Glomerular visceral epithelial cell (primary cell): ENCODE results near the gene VILL.
"Not testable (repeated sequence)": the region's sequence is repeated elsewhere in the genome, so short reads cannot be mapped to it uniquely, and the experiment has no call there.

Experiments
- DNase-seq: peaks from one replicate; pipeline ENCODE4 v3.0.0-alpha.2; 2016; ENCODE audit errors: extremely low spot score

Gene VILL

DNA sequence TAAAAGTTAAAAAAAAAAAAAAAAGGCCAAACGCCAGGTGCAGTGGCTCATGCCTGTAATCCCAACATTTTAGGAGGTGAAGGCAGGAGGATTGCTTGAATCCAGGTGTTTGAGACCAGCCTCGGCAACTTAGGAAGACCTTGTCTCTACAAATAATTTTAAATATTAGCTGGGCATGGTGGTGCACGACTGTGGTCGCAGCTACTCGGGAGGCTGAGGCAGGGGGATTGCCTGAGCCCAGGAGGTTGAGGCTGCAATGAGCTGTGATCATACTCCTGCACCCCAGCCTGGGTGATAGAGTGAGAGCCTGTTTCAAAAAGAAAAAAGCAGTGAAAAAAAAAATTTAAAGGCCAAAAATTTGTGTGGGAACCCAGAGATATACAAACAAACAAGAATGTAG is 45.7 kb downstream of the VILL start:
- DNase-seq: no peak

DNA sequence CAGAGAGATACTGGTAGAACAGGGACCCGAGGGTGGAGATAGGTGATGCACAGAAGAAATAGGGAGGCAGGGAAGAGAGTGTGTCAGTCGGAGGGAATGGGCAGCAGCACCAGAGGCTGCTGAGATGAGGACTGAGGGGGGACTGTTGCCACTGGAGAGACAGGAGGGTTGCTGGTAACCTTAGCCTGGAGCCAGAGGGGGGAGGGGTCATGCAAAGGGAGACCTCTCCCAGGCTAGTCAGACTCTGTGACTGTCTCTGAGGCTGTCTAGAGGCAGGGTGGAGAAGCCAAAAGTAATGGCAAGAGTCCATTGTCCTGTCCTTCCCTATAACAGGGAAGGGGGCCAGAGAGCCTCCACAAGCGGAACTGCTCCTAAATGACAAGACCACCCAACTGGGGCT is 46.3 kb downstream of the VILL start:
- DNase-seq: no peak

GRCh38 chr3:38038447-38038911 is 47.9 kb downstream of the VILL start:
- DNase-seq: no peak

GRCh38 chr3:38039101-38039898 is 48.7 kb downstream of the VILL start, which contains the start of gene DLEC1:
Gene DLEC1 (plus strand): TSS chr3:38039208. CDS start chr3:38039226, 18 bp downstream.
- no peak for DNase-seq

DNA sequence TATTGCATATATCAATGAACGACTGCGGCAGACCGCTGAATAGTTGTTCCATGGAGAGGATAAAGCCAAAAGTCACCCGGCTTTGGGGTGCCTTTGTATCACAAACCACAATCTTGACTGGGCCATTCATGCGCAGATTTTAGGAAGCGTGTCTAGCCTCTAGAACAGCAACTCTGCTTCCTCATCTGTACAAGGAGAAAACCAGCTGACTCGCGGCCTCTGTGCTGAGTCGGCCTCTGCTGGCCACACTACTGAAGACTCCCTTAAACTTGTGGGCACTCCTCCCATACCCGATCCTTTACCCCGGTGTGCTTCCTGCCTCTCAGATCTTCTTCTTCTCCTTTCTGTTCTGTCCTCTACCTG is 49.3 kb downstream of the VILL start:
- no peak for DNase-seq

GRCh38 chr3:38040401-38040800 is 49.8 kb downstream of the VILL start:
- no peak for DNase-seq

DNA sequence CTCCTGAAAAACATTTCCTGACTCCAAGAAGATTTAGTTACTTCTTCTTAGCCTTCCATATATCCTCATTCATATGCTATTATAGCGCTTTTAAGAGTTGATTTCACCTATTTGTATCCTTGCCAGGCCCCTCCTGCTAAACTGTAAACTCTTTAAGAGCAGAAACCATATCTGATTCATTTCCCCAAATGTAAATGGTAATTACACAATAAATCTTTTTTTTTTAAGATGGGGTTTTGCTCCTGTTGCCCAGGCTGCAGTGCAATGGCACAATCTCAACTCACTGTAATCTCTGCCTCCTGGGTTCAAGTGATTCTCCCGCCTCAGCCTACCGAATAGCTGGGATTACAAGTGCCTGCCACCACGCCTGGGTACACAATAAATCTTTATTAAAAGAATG is 52.9 kb downstream of the VILL start:
- no peak for DNase-seq

- no peak for DNase-seq
These were observed 55.4 kb downstream of the VILL start for GRCh38 chr3:38046027-38046426.

DNA sequence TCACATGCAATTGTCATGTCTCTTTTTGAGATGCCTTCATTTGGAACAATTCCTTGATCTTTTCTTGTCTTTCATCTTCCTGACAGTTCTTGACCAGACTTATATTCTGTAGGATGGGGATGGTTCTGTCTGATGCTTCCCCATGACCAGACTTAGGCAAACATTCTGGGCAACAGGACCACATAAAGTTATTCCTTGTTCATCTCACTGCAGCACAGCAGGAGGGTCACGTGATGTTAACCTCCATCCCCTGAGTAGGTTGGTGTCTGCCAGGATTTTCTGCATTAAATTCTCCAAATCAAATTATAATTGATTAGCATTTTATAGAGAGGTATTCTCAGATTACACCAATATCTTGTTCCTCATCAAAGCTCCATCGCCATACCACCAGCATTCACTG is 56.2 kb downstream of the VILL start:
- no peak for DNase-seq

GRCh38 chr3:38047896-38048295 is 57.3 kb downstream of the VILL start:
- DNase-seq: no peak

- no peak for DNase-seq
These were observed 59.0 kb downstream of the VILL start for GRCh38 chr3:38049358-38050126.

DNA sequence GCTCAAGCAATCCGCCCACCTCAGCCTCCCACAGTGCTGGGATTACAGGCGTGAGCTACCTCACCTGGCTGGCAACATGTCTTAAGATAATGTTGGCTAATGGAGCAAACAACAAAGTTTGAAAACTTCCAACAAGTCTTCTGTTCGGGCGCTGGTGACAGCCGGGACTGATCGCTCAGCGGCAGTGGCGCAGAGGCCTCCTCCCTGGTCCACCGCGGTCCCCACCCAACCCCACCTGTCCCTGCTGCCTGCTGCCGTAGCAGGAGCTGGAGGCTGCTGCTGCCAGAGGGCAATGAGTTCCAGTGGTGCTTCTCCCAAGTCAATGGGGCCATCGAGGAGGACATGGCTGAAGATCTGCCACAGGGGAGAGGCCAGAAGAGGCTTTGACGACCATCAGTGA is 60.5 kb downstream of the VILL start:
- no peak for DNase-seq

DNA sequence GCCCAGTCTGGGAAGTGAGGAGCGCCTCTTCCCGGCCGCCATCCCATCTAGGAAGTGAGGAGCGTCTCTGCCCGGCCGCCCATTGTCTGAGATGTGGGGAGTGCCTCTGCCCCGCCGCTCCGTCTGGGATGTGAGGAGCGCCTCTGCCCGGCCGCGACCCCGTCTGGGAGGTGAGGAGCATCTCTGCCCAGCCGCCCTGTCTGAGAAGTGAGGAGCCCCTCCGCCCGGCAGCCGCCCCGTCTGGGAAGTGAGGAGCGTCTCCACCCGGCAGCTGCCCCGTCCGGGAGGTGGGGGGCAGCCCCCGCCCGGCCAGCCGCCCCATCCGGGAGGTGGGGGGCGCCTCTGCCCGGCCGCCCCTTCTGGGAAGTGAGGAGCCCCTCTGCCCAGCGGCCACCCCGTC is 62.7 kb downstream of the VILL start:
- not testable (repeated sequence) for DNase-seq

DNA sequence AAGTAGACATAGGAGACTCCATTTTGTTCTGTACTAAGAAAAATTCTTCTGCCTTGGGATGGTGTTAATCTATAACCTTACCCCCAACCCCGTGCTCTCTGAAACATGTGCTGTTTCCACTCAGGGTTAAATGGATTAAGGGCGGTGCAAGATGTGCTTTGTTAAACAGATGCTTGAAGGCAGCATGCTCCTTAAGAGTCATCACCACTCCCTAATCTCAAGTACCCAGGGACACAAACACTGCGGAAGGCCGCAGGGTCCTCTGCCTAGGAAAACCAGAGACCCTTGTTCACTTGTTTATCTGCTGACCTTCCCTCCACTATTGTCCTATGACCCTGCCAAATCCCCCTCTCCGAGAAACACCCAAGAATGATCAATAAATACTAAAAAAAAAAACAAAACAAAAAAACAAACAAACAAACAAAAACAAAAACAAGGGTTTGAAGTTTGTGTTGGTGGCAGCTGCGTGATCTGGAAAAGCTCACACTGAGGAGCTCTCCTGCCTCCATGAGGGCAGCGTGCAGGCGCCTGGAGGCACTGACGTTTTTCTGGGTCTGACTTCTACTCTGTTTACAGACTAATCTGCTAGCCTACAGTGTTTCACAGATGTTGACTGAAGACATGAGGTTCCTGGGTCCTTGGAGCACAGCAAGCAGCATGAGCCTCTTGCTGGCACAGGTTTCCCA is 63.4 kb downstream of the VILL start:
- DNase-seq: not testable (repeated sequence)

- no peak for DNase-seq
These were observed 64.0 kb downstream of the VILL start for GRCh38 chr3:38054499-38055001.
